Esophagus squamous epithelium (tissue), 5 donors: ENCODE measurements around the gene NR2C2AP. TPM values are rescaled to one million over a fixed set of nuclear protein-coding genes. Genes with fewer than 3 reads are reported as not detected.

ENCODE experiments used
- DNase-seq: peaks from one replicate; lab custom pipeline; 2025; lab: John Stamatoyannopoulos, UW
- H3K27ac ChIP-seq, 4 donors: fragments of 200-600 bp; sonication (generic); one replicate each; pipeline ENCODE4 v1.5.1; 2016 to 2019; ENCODE audit warnings: mild to moderate bottlenecking in 1 of 4
- H3K27me3 ChIP-seq, 4 donors: fragments of 200-600 bp; sonication (generic); 1 replicate in 3 of 4; 2 replicates in 1 of 4; pipeline versions ENCODE4 v1.5.1 to v1.6.0; 2017 to 2021; ENCODE audit warnings: antibody characterized with exemption in 1 of 4
- H3K36me3 ChIP-seq, 3 donors: fragments of 200-600 bp; sonication (generic); one replicate each; pipeline ENCODE4 v1.5.1; 2016 to 2019
- H3K4me1 ChIP-seq, 3 donors: fragments of 200-600 bp; sonication (generic); one replicate each; pipeline ENCODE4 v1.5.1; 2017 to 2019
- H3K4me3 ChIP-seq, 4 donors: fragments of 200-600 bp; sonication (generic); 1 replicate in 3 of 4; 2 replicates in 1 of 4; pipeline ENCODE4 v1.5.1; 2016 to 2019; ENCODE audit warnings: mild to moderate bottlenecking in 2 of 4, moderate library complexity in 1 of 4
- H3K9me3 ChIP-seq, 3 donors: fragments of 200-600 bp; sonication (generic); one replicate each; pipeline ENCODE4 v1.5.1; 2016 to 2019
- POLR2A ChIP-seq, 4 donors: fragments of 450-650 bp; IDR thresholded peaks; one replicate each; pipeline ENCODE4 v1.6.1; 2017; ENCODE audit warnings: antibody characterized with exemption in 4 of 4, mild to moderate bottlenecking in 4 of 4, moderate library complexity in 3 of 4
- WGBS, 2 donors: methylation state at CpG; one replicate each; pipeline ENCODE4 v1.1.5; 2018; 5-methylcytosine and 5-hydroxymethylcytosine counted together
- intact Hi-C: fragments of 100-400 bp; cut with DNase I; formaldehyde crosslinking; loops from one replicate; pipeline ENCODE4 v1.15.0; 2022
- small RNA-seq, 4 donors: library from RNA; depleted of rRNA; stranded (forward); fragments of <200 nt; gene quantifications; one replicate each; pipeline ENCODE3, GENCODE V24; 2016
- total RNA-seq, 4 donors: library from RNA; depleted of rRNA; stranded (reverse); fragments of >200 nt; gene quantifications; one replicate each; pipeline ENCODE4 v1.1.0, GENCODE V29; 2016
- TF ChIP-seq, protein P1 (sequence below), 6 experiments: fragments of 450-650 bp in 4 of 6; fragments of 200-600 bp in 2 of 6; sonication (generic) in 2 of 6; IDR thresholded peaks; one replicate each; pipeline ENCODE4 v1.5.1; 2016 to 2019; ENCODE audit warnings: antibody characterized with exemption in 6 of 6, mild to moderate bottlenecking in 4 of 6, moderate library complexity in 4 of 6
- donor health status: DM: yes; HTN: yes; CAD: no.

NR2C2AP gene
- total RNA-seq, 4 donors from 2014 or later = 8.8 to 22.9 (median 13.0) TPM

DNA sequence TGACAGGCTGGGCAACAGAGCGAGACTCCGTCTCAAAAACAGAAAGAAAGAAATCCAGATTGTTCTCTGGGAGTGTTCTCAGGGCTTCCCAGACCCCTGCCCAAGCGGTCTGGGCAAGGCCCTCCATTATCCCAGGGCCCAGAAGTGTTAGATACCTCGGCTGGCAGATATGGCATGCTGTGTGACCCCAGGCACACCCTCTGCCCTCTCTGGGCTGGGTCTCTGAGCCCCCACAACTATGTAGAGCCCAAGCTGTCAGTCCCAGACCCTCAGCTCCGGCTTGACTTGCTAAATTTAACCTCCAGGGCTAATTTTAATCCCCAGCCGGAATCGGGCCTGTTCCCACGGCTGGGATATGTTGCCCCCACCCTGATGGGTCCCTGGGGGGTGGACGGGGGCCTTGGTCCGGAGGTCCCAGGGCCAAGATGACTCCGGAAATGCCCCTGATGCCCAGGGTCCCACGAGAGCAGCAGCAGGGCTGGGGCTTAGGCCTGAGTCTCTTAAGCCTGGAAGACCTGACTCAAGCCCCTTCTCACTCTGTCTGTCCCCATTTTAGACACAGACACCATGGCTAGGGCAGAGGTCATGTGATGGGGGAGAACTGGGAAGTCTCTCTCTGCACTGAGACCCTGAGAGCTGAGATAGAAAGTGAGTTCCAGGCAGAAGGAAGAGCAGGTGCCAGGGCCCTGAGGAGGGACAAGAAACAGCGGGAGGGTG is 50.4 kb downstream of the NR2C2AP start:
- intact Hi-C loops = no loop called here
- DNase-seq = no peak

DNA sequence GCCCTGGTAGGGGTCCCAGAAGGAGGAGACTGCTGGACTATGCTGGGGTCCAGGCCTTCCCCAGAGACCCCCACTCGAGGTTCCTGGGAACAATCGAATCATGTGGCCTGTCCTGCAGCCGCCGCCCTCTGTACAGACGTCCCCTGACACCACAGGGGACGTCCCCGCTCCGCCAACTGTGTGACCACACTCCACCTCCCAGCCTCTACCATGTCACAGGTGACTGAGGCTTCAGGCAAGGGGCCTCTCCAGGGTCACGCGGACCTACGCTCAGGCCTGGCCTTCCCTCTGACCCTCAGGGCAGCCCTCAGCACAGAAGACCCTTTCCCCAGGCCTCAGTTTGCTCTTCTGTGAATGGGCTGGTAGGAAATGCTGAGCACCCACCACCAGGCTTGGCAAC is 51.8 kb downstream of the NR2C2AP start:
- TF ChIP-seq, protein P1, sequence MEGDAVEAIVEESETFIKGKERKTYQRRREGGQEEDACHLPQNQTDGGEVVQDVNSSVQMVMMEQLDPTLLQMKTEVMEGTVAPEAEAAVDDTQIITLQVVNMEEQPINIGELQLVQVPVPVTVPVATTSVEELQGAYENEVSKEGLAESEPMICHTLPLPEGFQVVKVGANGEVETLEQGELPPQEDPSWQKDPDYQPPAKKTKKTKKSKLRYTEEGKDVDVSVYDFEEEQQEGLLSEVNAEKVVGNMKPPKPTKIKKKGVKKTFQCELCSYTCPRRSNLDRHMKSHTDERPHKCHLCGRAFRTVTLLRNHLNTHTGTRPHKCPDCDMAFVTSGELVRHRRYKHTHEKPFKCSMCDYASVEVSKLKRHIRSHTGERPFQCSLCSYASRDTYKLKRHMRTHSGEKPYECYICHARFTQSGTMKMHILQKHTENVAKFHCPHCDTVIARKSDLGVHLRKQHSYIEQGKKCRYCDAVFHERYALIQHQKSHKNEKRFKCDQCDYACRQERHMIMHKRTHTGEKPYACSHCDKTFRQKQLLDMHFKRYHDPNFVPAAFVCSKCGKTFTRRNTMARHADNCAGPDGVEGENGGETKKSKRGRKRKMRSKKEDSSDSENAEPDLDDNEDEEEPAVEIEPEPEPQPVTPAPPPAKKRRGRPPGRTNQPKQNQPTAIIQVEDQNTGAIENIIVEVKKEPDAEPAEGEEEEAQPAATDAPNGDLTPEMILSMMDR (IDR thresholded peaks at IDR 0.05) = no peak
- Histone ChIP-seq H3K9me3 (no peaks in the 10 kb centered on the region), H3K27ac (no peak overlapping the region), H3K36me3 (peaks cover 0 to 41% (median 3%) of the 10 kb centered on the region in 3 donors), H3K4me3 (no peak overlapping the region), H3K27me3 (no peaks in the 10 kb centered on the region), H3K4me1 (no peaks in the 10 kb centered on the region)
- intact Hi-C loops = no loop called here
- WGBS, 2 donors = 64 to 87% methylated on average over 3 to 4 of the region's 11 CpGs
- no peak for DNase-seq

More for the DNA sequence above, 50.4 kb downstream of the NR2C2AP start:
- H3K4me1 ChIP-seq = no peaks in the 10 kb centered on the region
- no peak overlapping the region for H3K4me3 ChIP-seq
- no peaks in the 10 kb centered on the region for H3K9me3 ChIP-seq
- no peaks in the 10 kb centered on the region for H3K27me3 ChIP-seq
- peaks cover 0 to 34% (median 0%) of the 10 kb centered on the region in 3 donors for H3K36me3 ChIP-seq
- no peak overlapping the region for H3K27ac ChIP-seq
- TF ChIP-seq, protein P1 (IDR thresholded peaks at IDR 0.05) = no peak
- TF ChIP-seq POLR2A (IDR thresholded peaks at IDR 0.05) = no peak
- 73 to 75% methylated on average over 4 to 10 of the region's 13 CpGs for whole genome bisulfite sequencing, 2 donors

Small RNAs within 50 kb of the gene (small RNA-seq; reads per million reads assigned to genes)
- 0 reads per million in 4 donors for gene RNU6-1028P

Other genes with a start within 250 kb of the NR2C2AP start
- gene SUGP2, start 169.9 kb downstream of the NR2C2AP start, total RNA-seq = 10 to 100 TPM; 16.7 to 36.2 (median 21.5) TPM
- 10 to 100 TPM; 28.3 to 32.0 (median 28.7) TPM for gene ARMC6, start 169.8 kb downstream of the NR2C2AP start, total RNA-seq
- gene SLC25A42, start 139.4 kb downstream of the NR2C2AP start, total RNA-seq = 1 to 10 TPM; 1.7 to 3.8 (median 3.3) TPM
- 10 to 100 TPM; 11.0 to 30.3 (median 15.5) TPM for gene TMEM161A, start 64.9 kb downstream of the NR2C2AP start, total RNA-seq
- gene MEF2B, start 33.2 kb downstream of the NR2C2AP start, total RNA-seq = under 1 TPM in 1 of 4 donors, not detected in 3; 0.70 TPM
- gene BORCS8, start 11.3 kb downstream of the NR2C2AP start, total RNA-seq = 10 to 100 TPM in 3 of 4 donors, 1 to 10 TPM in 1; 8.8 to 15.4 (median 10.9) TPM
- 10 to 100 TPM; 25.2 to 48.0 (median 32.1) TPM for gene RFXANK, start 11.2 kb downstream of the NR2C2AP start, total RNA-seq
- not detected for gene NCAN, start 8.5 kb upstream of the NR2C2AP start, total RNA-seq
- under 1 TPM in 1 of 4 donors, not detected in 3; 0.57 TPM for gene TM6SF2, start 69.9 kb upstream of the NR2C2AP start, total RNA-seq
- gene SUGP1, start 117.1 kb upstream of the NR2C2AP start, total RNA-seq = 10 to 100 TPM; 31.0 to 47.4 (median 32.3) TPM
- 10 to 100 TPM; 35.4 to 53.2 (median 39.1) TPM for gene MAU2, start 117.4 kb upstream of the NR2C2AP start, total RNA-seq
- 10 to 100 TPM; 39.7 to 81.4 (median 41.6) TPM for gene GATAD2A, start 202.3 kb upstream of the NR2C2AP start, total RNA-seq